ENCODE data around the gene WWOX. TPM values are rescaled to one million over a fixed set of nuclear protein-coding genes. Genes with fewer than 3 reads are reported as not detected.

WWOX gene
- total and polyA plus RNA-seq, 2 donors (not counting 3 experiments of a cell fraction or from before 2014, with no cell fraction given): 6.2 to 12.5 TPM

DNA sequence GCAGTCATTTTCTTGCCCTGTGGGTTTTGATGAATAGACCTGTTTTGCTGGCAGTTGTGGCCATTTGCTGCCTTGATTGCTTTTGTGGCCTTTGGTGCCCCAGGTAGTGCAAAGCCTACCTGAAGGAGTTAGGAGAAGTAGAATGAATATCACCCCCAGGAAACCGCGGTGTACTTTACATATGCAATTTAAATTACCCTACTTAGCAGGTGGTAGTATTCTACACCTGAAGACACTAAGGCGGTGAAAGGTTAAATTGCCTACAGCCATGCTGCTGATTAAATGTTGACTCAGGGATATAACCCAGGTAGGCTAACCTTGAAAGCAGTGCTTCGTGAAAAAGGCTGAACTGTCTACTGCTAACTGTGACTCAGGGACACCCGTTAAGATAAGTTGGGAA lies 27.2 kb upstream of the WWOX start:
- no peaks in the 10 kb centered on the region for H3K9me1 ChIP-seq (replicated peaks; ENCODE audit: control insufficient read depth, extremely low read depth, insufficient read depth, low read length)
- no TSS peak for BruUV-seq (replicated peaks)
- DNase-seq (ENCODE audit: low read depth, low spot score) (no peak), FAIRE-seq (no peak)
- H3K36me3 ChIP-seq (ENCODE audit: control insufficient read depth in 2 of 2, extremely low read depth in 1 of 2, insufficient read depth in 2 of 2, low read length in 2 of 2): no peaks in the 10 kb centered on the region
- no peak overlapping the region for H3K4me2 ChIP-seq (ENCODE audit: insufficient read depth, low read length)
- no peaks in the 10 kb centered on the region for H3K9me3 ChIP-seq (replicated peaks; ENCODE audit: control insufficient read depth, insufficient read depth, low read length)
- H2AFZ ChIP-seq (ENCODE audit: low read depth, low read length): no peak overlapping the region
- no peak overlapping the region for H3K9ac ChIP-seq (replicated peaks; ENCODE audit: extremely low read depth, insufficient read depth, low read length)
- ChIA-PET CTCF (no interaction called here), POLR2A (no interaction called here)
- H4K20me1 ChIP-seq (replicated peaks; ENCODE audit: control insufficient read depth, extremely low read depth, insufficient read depth, low read length): no peaks in the 10 kb centered on the region
- H3K4me3 ChIP-seq (replicated peaks in 1 of 3; ENCODE audit: insufficient read depth in 1 of 3, low read depth in 1 of 3, low read length in 3 of 3): no peak overlapping the region
- dilution Hi-C loops (cut with MboI; ENCODE audit: extremely low pct_ligation_motif_present, low sequenced_read_pairs) (no loop called here), intact Hi-C loops (cut with micrococcal nuclease) (no loop called here)
- TF ChIP-seq, protein P1, sequence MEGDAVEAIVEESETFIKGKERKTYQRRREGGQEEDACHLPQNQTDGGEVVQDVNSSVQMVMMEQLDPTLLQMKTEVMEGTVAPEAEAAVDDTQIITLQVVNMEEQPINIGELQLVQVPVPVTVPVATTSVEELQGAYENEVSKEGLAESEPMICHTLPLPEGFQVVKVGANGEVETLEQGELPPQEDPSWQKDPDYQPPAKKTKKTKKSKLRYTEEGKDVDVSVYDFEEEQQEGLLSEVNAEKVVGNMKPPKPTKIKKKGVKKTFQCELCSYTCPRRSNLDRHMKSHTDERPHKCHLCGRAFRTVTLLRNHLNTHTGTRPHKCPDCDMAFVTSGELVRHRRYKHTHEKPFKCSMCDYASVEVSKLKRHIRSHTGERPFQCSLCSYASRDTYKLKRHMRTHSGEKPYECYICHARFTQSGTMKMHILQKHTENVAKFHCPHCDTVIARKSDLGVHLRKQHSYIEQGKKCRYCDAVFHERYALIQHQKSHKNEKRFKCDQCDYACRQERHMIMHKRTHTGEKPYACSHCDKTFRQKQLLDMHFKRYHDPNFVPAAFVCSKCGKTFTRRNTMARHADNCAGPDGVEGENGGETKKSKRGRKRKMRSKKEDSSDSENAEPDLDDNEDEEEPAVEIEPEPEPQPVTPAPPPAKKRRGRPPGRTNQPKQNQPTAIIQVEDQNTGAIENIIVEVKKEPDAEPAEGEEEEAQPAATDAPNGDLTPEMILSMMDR (IDR thresholded peaks at IDR 0.05; ENCODE audit: extremely low read depth in 1 of 2, insufficient read depth in 1 of 2, low read depth in 1 of 2, low read length in 2 of 2): no peak
- TF ChIP-seq POLR2AphosphoS5 (IDR thresholded peaks at IDR 0.05; ENCODE audit: insufficient read depth, low read depth, low read length): no peak
- no peak for TF ChIP-seq JUN (IDR thresholded peaks at IDR 0.05; ENCODE audit: borderline replicate concordance, insufficient read depth, insufficient read length, low read depth)
- no peak for TF ChIP-seq FOS (IDR thresholded peaks at IDR 0.05; ENCODE audit: borderline replicate concordance, insufficient read depth, low read length)
- no peak for TF ChIP-seq POLR2A (IDR thresholded peaks at IDR 0.05; ENCODE audit: low read depth, low read length)
- TF ChIP-seq, protein P2, sequence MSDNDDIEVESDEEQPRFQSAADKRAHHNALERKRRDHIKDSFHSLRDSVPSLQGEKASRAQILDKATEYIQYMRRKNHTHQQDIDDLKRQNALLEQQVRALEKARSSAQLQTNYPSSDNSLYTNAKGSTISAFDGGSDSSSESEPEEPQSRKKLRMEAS (IDR thresholded peaks at IDR 0.05; ENCODE audit: insufficient read depth, insufficient read length): no peak
- TF ChIP-seq GATA2 (IDR thresholded peaks at IDR 0.05; ENCODE audit: insufficient read depth, insufficient read length, low read depth, low read length): no peak
- TF ChIP-seq MYC (IDR thresholded peaks at IDR 0.05; ENCODE audit: low read depth, low read length): no peak
- no peak for TF ChIP-seq EZH2 (IDR thresholded peaks at IDR 0.05; ENCODE audit: borderline replicate concordance, low read depth, low read length, severe bottlenecking)
- no peaks in the 10 kb centered on the region for H3K4me1 ChIP-seq (ENCODE audit: control insufficient read depth, extremely low read depth, insufficient read depth, low read length)
- H3K27me3 ChIP-seq (ENCODE audit: control insufficient read depth in 2 of 2, insufficient read depth in 2 of 2, low read length in 2 of 2): no peaks in the 10 kb centered on the region
- no peaks in the 10 kb centered on the region for H3K79me2 ChIP-seq (ENCODE audit: control insufficient read depth, insufficient read depth, low read length)
- no peak overlapping the region for H3K27ac ChIP-seq (ENCODE audit: insufficient read depth, low read depth, low read length)
